Activated naive CD4-positive, alpha-beta T cell treated with anti-CD3 and anti-CD28 coated beads, Interleukin-2, amount 50 U/mL, for 24 hours (primary cell): Measurements from ENCODE around the gene EDEM1.
"Not testable (repeated sequence)": the region's sequence is repeated elsewhere in the genome, so short reads cannot be mapped to it uniquely, and the experiment has no call there.

Experiments used
- H3K27ac Mint-ChIP-seq: one replicate; pipeline ENCODE4 v1.8.0; 2021; ENCODE audit warnings: mild to moderate bottlenecking, mixed read lengths
- H3K27me3 Mint-ChIP-seq: one replicate; pipeline ENCODE4 v1.8.0; 2021; ENCODE audit warnings: mixed read lengths
- H3K36me3 Mint-ChIP-seq: one replicate; pipeline ENCODE4 v1.8.0; 2021; ENCODE audit warnings: mixed read lengths
- H3K4me1 Mint-ChIP-seq: one replicate; pipeline ENCODE4 v1.8.0; 2021; ENCODE audit warnings: mixed read lengths
- H3K4me3 Mint-ChIP-seq: one replicate; pipeline ENCODE4 v1.8.0; 2021; ENCODE audit warnings: mild to moderate bottlenecking, mixed read lengths
- H3K9me3 Mint-ChIP-seq: one replicate; pipeline ENCODE4 v1.8.0; 2021; ENCODE audit warnings: mixed read lengths

The EDEM1 gene

GRCh38 chr3:5162102-5162501 lies 25.4 kb upstream of the EDEM1 start:
- peak overlapping the region; percentile 20 for H3K27ac Mint-ChIP-seq
- peaks cover 3% of the 10 kb centered on the region for H3K36me3 Mint-ChIP-seq
- no peaks in the 10 kb centered on the region for H3K27me3 Mint-ChIP-seq
- no peak overlapping the region for H3K4me3 Mint-ChIP-seq
- no peaks in the 10 kb centered on the region for H3K9me3 Mint-ChIP-seq
- peaks cover 81% of the 10 kb centered on the region for H3K4me1 Mint-ChIP-seq

- Mint-ChIP-seq H3K4me1 (peaks cover 77% of the 10 kb centered on the region), H3K27me3 (no peaks in the 10 kb centered on the region), H3K36me3 (peaks cover 3% of the 10 kb centered on the region), H3K4me3 (no peak overlapping the region), H3K9me3 (no peaks in the 10 kb centered on the region), H3K27ac (no peak overlapping the region)
Measured at GRCh38 chr3:5165698-5166097, 21.8 kb upstream of the EDEM1 start.

- H3K27ac Mint-ChIP-seq = no peak overlapping the region
- H3K4me1 Mint-ChIP-seq = peaks cover 65% of the 10 kb centered on the region
- H3K9me3 Mint-ChIP-seq = no peaks in the 10 kb centered on the region
- H3K27me3 Mint-ChIP-seq = no peaks in the 10 kb centered on the region
- H3K36me3 Mint-ChIP-seq = peaks cover 3% of the 10 kb centered on the region
- H3K4me3 Mint-ChIP-seq = no peak overlapping the region
Measured at GRCh38 chr3:5166846-5167245, 20.7 kb upstream of the EDEM1 start.

GRCh38 chr3:5168110-5168509 lies 19.4 kb upstream of the EDEM1 start:
- peaks cover 56% of the 10 kb centered on the region for H3K4me1 Mint-ChIP-seq
- no peak overlapping the region for H3K27ac Mint-ChIP-seq

GRCh38 chr3:5169807-5170206 lies 17.7 kb upstream of the EDEM1 start:
- Mint-ChIP-seq H3K27ac (no peak overlapping the region), H3K27me3 (no peaks in the 10 kb centered on the region), H3K9me3 (no peaks in the 10 kb centered on the region)

More at GRCh38 chr3:5168110-5168509, 19.4 kb upstream of the EDEM1 start:
- Mint-ChIP-seq H3K27me3 (no peaks in the 10 kb centered on the region), H3K4me3 (no peak overlapping the region), H3K36me3 (peaks cover 5% of the 10 kb centered on the region), H3K9me3 (no peaks in the 10 kb centered on the region)

GRCh38 chr3:5170975-5171374 lies 16.5 kb upstream of the EDEM1 start:
- Mint-ChIP-seq H3K4me3 (no peak overlapping the region), H3K4me1 (peaks cover 30% of the 10 kb centered on the region), H3K27ac (no peak overlapping the region), H3K9me3 (no peaks in the 10 kb centered on the region), H3K27me3 (no peaks in the 10 kb centered on the region), H3K36me3 (peaks cover 7% of the 10 kb centered on the region)

More at GRCh38 chr3:5169807-5170206, 17.7 kb upstream of the EDEM1 start:
- peaks cover 9% of the 10 kb centered on the region for H3K36me3 Mint-ChIP-seq
- no peak overlapping the region for H3K4me3 Mint-ChIP-seq
- peaks cover 40% of the 10 kb centered on the region for H3K4me1 Mint-ChIP-seq

- H3K36me3 Mint-ChIP-seq = peaks cover 6% of the 10 kb centered on the region
- no peaks in the 10 kb centered on the region for H3K9me3 Mint-ChIP-seq
- no peak overlapping the region for H3K27ac Mint-ChIP-seq
- no peaks in the 10 kb centered on the region for H3K27me3 Mint-ChIP-seq
- H3K4me3 Mint-ChIP-seq = no peak overlapping the region
- H3K4me1 Mint-ChIP-seq = peaks cover 23% of the 10 kb centered on the region
Measured at GRCh38 chr3:5172018-5172417, 15.5 kb upstream of the EDEM1 start.

GRCh38 chr3:5179036-5179435 lies 8.5 kb upstream of the EDEM1 start:
- H3K9me3 Mint-ChIP-seq, H3K27me3 Mint-ChIP-seq, H3K4me3 Mint-ChIP-seq, H3K27ac Mint-ChIP-seq: not testable (repeated sequence)
- peaks cover 13% of the 10 kb centered on the region for H3K4me1 Mint-ChIP-seq
- H3K36me3 Mint-ChIP-seq = peaks cover 13% of the 10 kb centered on the region

GRCh38 chr3:5181469-5182141 lies 5.9 kb upstream of the EDEM1 start:
- Mint-ChIP-seq H3K4me1 (peaks cover 22% of the 10 kb centered on the region), H3K27me3 (no peaks in the 10 kb centered on the region), H3K36me3 (peaks cover 13% of the 10 kb centered on the region), H3K9me3 (no peaks in the 10 kb centered on the region), H3K4me3 (no peak overlapping the region), H3K27ac (peak overlapping the region; percentile 68)

GRCh38 chr3:5183714-5184113 lies 3.8 kb upstream of the EDEM1 start:
- H3K4me1 Mint-ChIP-seq = peaks cover 28% of the 10 kb centered on the region
- peak overlapping the region; percentile 30 for H3K27ac Mint-ChIP-seq
- H3K36me3 Mint-ChIP-seq, H3K4me3 Mint-ChIP-seq, H3K9me3 Mint-ChIP-seq, H3K27me3 Mint-ChIP-seq: not testable (repeated sequence)

GRCh38 chr3:5184499-5184898 lies 3.0 kb upstream of the EDEM1 start:
- Mint-ChIP-seq H3K36me3 (peaks cover 3% of the 10 kb centered on the region), H3K27ac (no peak overlapping the region), H3K4me1 (peaks cover 28% of the 10 kb centered on the region), H3K27me3 (no peaks in the 10 kb centered on the region), H3K9me3 (no peaks in the 10 kb centered on the region), H3K4me3 (no peak overlapping the region)

- peaks cover 29% of the 10 kb centered on the region for H3K4me1 Mint-ChIP-seq
- peaks cover 6% of the 10 kb centered on the region for H3K36me3 Mint-ChIP-seq
- H3K4me3 Mint-ChIP-seq = no peak overlapping the region
- no peak overlapping the region for H3K27ac Mint-ChIP-seq
- H3K9me3 Mint-ChIP-seq = no peaks in the 10 kb centered on the region
- no peaks in the 10 kb centered on the region for H3K27me3 Mint-ChIP-seq
Measured at GRCh38 chr3:5185093-5185673, 2.3 kb upstream of the EDEM1 start.

GRCh38 chr3:5186089-5186857 lies 1.2 kb upstream of the EDEM1 start:
- Mint-ChIP-seq H3K4me1 (peaks cover 27% of the 10 kb centered on the region), H3K9me3 (no peaks in the 10 kb centered on the region), H3K27ac (peak overlapping the region; percentile 30), H3K4me3 (peak overlapping the region; percentile 97), H3K27me3 (no peaks in the 10 kb centered on the region), H3K36me3 (peaks cover 9% of the 10 kb centered on the region)

GRCh38 chr3:5186858-5187155 lies 700 bp upstream of the EDEM1 start:
- peaks cover 12% of the 10 kb centered on the region for H3K36me3 Mint-ChIP-seq
- H3K27me3 Mint-ChIP-seq = no peaks in the 10 kb centered on the region
- peak overlapping the region; percentile 98 for H3K27ac Mint-ChIP-seq
- peak overlapping the region; percentile 97 for H3K4me3 Mint-ChIP-seq
- no peaks in the 10 kb centered on the region for H3K9me3 Mint-ChIP-seq
- peaks cover 28% of the 10 kb centered on the region for H3K4me1 Mint-ChIP-seq

- no peaks in the 10 kb centered on the region for H3K9me3 Mint-ChIP-seq
- peak overlapping the region; percentile 99 for H3K27ac Mint-ChIP-seq
- H3K27me3 Mint-ChIP-seq = no peaks in the 10 kb centered on the region
- H3K4me3 Mint-ChIP-seq = peak overlapping the region; percentile 97
- H3K36me3 Mint-ChIP-seq = peaks cover 19% of the 10 kb centered on the region
- peaks cover 40% of the 10 kb centered on the region for H3K4me1 Mint-ChIP-seq
Measured at GRCh38 chr3:5187920-5188418, 462 bp downstream of the EDEM1 start.
